Kasumi-1 (cell line): ENCODE data around the gene HABP2.

ENCODE experiments used
- DNase-seq, 2 experiments: peaks; one replicate each; lab custom pipeline; 2025; lab: John Stamatoyannopoulos, UW

The HABP2 gene

GRCh38 chr10:113557903-113558321, 5.1 kb downstream of the HABP2 start:
- DNase-seq, result no peak

GRCh38 chr10:113560071-113560470, 7.2 kb downstream of the HABP2 start:
- no peak for DNase-seq

DNA sequence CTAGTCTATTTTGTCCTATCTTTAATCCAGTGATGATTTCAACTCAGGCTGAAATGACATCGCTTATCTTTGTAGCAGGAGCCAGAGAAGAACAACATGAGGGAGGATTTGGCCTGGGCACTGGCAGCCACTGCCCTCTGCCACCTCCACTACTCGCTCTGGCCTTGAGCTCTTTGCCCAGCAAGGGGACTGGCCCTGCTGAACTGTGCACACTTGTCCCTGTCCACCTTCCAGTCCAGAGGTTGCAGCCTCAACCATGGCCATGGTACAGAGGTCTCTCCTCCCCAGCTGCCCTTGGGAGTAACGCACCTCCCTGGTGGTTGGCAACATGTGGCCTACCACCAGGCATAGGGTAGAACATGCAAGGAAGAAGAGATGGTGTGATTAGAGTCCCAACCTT, 8.4 kb downstream of the HABP2 start:
- no peak for DNase-seq

DNA sequence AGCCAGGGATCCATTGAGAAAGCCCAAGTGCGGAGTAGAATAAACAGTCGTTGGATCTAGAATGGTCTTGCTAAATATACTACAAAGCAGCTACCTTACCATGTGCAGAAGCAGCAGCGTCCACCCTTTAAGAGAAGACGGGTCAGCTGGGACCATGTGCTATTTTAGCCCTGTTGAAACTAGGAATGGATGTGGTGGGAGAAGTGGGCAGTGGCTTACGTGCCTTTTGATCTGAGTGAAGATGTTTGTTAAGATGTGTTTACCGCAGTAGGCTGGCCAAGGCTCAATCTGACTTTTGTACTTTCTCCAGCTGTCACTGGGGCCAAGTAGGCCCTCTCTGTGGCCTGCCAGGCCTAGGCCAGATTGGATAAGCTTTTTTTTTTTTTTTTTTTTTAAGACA, 9.2 kb downstream of the HABP2 start:
- no peak for DNase-seq

DNA sequence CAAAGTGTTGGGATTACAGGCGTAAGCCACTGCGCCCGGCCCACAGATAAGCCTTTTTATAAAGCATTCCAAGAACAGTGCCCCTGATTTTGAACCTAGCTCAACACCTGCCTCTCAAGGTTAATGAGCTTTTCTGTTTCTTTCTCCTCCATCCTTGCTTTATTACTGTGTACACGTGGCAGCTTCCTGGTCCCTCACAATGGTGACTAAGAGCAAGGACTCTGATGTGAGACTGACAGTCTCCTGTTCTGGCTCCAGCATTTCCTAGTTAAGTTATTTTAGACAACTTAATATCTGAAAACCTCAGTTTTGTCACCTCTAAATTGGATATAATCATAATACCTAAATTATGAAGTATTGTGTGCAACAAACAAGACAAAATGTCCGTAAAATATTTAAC, 9.9 kb downstream of the HABP2 start:
- no peak for DNase-seq

- peak; percentile 79 to 90 for DNase-seq
Observed at GRCh38 chr10:113563306-113564088, 10.6 kb downstream of the HABP2 start.

DNA sequence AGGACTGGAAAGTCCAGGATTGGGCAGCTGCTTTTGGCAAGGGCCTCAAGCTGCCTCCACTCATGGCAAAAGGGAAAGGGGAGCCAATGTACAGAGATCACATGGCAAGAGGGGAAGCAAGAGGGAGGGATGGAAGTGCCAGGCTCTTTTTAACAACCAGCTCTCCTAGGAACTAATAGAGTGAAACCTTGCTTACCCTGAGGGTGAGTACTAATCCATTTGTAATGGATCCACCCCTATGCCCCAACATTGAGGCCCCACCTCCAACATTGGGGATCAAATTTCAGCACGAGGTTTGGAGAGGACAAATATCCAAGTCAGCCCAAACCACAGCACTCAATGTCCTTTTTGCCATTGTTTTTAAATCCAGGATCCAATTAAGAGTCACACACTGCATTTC, 12.5 kb downstream of the HABP2 start:
- no peak for DNase-seq

DNA sequence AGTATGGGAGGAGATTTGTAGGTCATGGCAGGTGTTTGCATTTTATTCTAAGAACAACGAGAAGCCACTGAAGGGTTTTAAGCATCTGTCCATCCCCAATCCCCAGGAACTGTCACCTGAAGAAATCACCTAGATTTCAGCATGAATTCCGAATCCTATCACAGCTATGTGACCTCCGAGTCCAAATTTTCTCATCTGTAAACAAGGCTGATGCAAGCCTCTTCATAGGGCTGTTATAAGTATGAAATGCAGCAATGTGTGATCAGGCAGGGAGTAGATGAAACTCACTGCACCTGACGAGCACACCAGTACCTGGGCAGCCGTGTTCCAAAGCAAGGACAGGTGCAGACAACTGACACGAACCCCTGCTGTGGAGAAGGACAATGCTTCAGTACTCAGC, 14.0 kb downstream of the HABP2 start:
- DNase-seq, result no peak

DNA sequence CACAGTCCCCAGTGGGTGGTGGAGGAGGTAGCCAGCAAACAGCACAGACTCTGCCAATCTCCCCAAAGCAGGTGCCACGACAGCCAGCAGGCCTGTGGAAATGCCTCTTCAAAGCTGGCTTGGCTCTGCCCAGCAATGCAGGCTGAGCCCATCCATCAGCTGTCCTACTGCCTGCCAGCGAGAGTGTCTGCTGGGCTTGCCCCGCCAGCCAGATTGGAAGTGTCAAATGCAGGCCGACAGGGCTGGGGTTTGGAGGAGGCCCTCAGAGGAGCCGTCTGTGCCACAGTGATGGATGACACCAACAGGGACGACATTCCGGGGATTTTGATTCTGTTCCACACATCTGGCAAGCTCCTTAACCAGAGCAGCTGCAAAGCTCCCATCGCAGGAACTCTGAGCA, 16.7 kb downstream of the HABP2 start:
- no peak for DNase-seq

DNA sequence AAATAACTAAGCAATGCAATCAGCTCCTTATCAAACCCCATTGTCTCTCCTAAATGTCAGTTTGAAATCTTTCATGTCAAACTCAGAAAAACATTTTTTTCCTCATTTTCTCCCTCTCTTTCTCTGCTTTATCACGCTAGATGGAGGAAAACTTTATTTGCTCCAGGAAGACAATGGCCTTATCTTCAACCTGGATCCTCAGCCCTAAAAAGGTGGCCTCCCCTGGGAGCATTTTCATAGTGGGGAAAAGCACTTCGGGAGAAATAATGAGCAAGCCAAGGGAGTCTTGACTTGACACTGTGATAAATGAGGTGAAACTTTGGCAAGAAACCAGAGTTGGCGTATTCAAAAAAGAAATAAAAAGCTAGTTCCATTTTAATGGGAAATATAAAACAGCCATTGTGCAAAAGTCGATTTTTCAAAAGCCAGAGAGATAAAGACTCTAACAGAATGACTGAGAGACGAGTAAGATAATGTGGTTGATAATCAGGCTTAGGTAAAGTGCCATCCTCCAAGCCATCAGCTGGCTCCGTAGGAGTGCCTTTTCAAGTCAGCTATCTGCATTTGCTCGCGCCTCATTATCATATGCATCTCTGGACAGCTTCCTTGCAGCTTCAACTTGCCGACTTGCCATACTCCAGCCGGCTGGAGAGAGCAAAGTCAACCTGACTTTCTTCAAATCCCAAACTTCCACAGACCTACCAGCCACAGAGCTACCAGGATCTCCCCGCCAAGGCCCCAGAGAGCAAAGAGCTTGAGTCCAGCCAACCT, 19.9 kb downstream of the HABP2 start:
- DNase-seq, result no peak

- DNase-seq, result no peak
Observed at GRCh38 chr10:113573368-113573767, 20.5 kb downstream of the HABP2 start.

- DNase-seq, result peak; percentile 10 to 35
Observed at GRCh38 chr10:113576852-113577251, 24.0 kb downstream of the HABP2 start.

GRCh38 chr10:113578773-113579172, 25.9 kb downstream of the HABP2 start:
- DNase-seq, result no peak

GRCh38 chr10:113581092-113581491, 28.2 kb downstream of the HABP2 start:
- no peak for DNase-seq

GRCh38 chr10:113583571-113583970, 30.7 kb downstream of the HABP2 start:
- DNase-seq, result no peak

- no peak for DNase-seq
Observed at GRCh38 chr10:113585949-113586348, 33.1 kb downstream of the HABP2 start.

- DNase-seq, result no peak
Observed at GRCh38 chr10:113589201-113589770, 36.4 kb downstream of the HABP2 start.

DNA sequence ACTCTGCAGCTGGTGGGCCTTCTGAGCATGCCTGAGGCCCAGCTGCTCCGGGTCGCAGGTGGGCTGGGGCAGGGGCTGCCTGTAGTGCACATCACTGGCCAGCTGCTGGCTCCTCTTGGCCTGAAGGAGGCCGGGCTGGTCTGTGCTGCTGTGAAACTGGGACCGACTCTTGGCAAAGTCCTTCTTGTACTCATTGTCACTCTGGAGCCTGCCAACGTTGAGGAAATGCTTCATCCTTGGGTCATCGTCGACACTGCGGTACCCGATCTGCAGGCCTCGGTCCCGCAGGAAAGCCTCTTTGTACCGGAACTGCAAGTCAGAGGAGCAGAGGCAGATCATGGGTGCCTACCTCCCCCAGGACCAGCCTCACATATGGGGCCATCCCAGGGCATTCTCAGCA, 37.7 kb downstream of the HABP2 start:
- no peak for DNase-seq

GRCh38 chr10:113592380-113592779, 39.5 kb downstream of the HABP2 start:
- DNase-seq, result no peak

GRCh38 chr10:113594652-113595051, 41.8 kb downstream of the HABP2 start:
- no peak for DNase-seq

- DNase-seq, result no peak
Observed at GRCh38 chr10:113600569-113600968, 47.7 kb downstream of the HABP2 start.

DNA sequence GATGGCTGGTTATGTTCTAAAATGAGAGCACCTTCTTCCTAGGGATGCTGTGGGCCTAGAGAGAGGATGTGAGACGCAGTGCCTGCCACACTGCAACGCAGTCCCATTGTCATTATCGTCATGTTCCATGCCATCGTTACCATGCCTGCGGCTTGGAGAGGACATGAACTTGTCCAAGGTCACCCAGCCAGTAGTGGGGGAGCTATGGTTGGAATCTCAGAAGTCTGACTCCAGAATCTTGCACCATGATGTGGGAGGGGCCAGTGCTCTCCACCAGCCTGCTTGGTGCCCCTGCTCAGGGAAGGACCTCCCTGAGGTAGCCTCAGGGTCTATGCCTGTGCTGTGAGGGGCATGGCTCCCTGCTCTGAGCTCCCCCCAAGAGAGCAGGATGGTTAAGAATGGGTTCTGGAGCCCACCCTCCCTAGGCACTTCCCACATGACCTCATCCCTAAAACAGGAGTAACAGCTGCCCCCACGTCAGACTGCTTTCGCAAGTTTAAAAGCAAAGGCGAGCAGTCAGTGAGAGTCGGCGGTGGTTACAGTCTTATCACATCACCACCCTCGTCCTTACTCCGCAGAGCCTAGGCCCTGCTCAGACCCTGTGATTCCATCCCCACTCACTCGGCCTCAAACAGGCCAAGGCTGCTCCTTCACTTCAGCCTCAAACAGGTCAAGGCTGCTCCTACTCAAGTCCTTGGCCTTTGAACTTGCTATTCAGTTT, 50.4 kb downstream of the HABP2 start:
- no peak for DNase-seq
